HG02678 (cell line): ENCODE data around the gene PALM3.

ENCODE experiments used
- ATAC-seq: cut with Tn5 transposase; IDR thresholded peaks from one replicate; pipeline ENCODE4 v1.9.1; 2021; ENCODE audit warnings: mild to moderate bottlenecking, moderate library complexity; ENCODE audit not compliant: unreplicated experiment

Gene PALM3

DNA sequence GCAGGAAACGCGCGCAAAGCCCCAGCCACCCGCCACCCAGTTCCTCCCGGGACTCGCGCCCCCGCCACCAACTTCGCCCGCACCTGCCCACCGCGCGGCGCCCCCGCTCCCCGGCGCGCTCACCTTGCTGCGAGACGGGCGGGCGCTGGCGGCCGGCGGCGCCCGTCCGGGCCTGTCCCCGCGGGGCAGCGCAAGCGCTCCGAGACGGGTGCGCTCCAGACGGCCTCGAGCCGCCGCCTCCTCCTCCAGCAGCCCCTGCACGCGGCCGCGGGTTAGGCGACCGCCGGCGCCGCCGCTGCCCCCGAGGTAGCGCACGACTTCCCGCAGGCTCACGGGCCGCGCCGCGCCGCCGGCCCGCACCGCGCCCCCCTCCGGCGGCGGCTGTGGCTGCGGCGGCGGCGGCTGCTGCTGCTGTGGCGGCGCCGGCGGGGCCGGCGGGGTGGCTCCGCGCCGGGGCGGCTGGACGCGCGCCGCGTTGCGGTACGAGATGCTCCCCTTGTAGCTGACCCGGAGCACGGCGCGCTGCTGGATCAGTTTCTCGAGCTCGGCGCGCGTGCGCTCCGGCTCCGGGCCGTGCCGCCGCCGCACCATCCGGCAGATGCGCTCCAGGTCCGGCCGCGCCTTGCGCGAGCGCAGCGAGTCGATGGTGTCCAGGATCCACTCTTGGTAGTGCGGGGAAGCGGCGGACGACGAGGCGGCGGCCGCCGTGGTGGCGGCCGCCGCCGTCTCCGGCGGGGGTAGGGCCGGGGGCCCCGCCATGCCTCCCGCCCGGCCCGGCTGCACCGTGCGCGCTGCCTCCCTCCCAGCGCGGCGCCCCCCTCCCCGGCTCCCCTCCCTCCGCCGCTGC is 28.0 kb upstream of the PALM3 start:
- peak; percentile 27 for ATAC-seq

DNA sequence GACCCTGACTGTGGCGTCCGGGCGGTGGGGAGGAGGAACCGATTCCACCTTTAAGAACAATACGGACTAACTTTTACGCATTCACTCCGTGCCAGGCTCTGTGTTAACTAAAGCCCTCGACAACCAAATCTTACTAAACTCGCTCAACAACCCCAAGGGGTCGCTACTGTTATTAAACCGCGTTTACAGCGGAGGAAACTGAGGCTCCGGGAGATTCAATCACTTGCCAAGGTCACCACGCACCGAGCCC is 27.5 kb upstream of the PALM3 start:
- ATAC-seq, result no peak

DNA sequence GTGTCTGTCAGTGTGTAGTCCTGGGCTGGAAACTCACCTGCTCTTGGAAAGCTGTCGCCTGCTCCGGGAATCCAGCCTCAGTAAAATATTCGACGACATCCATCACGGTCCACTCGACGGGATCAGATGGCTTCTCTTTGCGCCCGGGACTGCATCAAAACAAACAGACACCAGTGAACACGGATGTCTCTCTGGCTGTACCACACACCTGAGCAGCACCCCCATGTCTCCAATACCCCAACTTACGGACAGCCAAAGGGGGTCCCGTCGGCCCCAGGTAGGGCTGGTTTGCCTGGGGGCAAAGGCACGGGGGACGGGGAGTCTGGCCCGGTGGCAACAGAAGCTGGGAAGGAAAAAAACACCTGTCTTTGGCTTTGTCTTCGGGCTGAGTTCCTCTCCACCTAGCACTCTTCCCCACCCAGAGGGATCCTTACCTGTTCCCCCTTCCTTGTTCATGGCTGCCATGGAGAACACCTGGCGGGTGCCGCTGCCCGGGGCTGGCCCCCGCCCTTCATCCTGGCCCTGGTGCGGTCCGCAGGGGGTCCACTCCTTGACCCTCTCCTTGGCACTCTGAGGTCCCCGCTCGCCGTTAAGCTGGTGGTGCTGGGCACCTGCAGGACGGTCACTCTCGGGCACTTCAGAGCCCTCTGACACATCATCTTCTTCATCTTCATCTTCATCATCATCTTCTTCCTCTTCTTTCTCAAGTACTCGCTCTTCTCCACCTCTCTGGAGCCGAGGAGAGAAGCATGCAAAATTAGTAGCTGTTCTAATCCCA is 26.9 kb upstream of the PALM3 start:
- ATAC-seq, result no peak

DNA sequence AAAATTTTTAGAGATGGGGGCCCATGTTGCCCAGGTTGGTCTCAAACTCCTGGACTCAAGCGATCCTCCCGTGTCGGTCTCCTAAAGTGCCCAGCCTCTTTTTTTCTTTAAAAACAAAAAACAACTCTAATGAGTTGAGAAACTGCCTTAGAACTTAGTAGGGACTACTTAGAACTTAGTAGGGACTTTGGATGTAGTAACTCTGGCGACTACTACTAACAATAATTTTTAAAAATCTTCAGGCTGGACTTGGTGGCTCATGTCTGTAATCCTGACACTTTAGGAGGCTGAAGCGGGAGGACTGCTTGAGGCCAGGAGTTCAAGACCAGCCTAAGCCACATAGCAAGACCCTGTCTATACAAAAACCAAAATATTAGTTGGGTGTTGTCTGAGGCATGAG is 24.2 kb upstream of the PALM3 start:
- ATAC-seq, result no peak

GRCh38 chr19:14085309-14085995 is 23.6 kb upstream of the PALM3 start, which contains the start of gene C19orf67:
Gene C19orf67, minus strand, starts transcription at chr19:14085783. Its CDS starts 156 bp downstream, at chr19:14085627.
- no peak for ATAC-seq

DNA sequence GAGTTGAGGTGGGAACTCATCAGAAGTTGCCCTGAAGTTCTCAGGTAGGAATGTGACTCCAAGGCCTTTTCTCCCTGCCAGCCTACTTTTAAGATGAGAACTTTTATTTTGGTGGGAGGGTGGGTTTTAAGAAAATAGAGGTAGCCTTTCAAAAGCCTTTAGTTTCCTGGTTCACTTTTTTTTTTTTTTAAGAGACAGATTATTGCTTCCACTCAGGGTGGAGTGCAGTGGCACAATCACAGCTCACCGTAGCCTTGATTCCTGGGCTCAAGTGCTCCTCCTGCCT is 20.7 kb upstream of the PALM3 start:
- no peak for ATAC-seq

DNA sequence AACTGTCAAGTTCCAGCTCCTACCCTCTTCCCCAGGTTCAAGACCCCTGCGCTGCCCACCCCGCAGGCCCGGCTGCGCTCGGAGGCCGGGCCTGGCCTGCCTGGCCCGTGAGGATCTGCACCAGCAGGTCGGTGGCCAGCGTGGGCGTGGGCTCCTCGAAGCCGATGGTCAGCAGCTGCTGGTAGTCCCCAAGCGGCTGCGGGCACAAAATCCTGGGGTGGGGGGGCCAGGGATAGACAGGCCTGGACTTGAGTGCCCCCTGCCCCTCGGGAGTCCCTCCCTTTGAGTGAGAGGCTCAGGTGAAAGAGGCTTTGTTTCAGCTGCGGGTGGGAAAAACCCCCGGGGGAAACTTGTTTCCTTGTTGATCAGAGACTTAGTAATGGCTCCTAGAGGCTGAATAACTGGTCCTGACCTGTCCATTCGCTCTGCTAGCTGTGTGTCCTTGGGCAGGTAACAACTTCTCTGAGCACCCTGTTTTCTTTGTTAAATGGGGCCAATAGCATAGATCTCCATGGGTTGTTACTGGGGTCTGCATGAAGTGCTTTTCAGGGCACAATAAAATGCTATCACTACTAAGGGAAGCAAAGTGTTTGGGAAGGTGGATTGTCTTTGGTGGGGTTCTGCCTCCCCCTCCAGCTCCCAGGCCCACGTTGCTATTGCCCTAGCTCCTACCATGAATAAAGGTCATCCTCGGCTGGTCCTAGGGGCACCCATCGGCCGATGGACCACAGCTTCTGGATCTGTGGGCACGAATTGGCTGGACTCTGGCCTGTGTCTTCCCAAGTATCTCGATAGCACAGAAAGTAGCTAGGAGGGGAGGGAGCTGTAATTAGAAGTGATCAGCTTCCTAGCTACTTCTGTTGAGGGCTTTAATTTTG is 20.2 kb upstream of the PALM3 start:
- ATAC-seq, result peak; percentile 2

- peak; percentile 85 for ATAC-seq
These were observed 19.3 kb upstream of the PALM3 start for GRCh38 chr19:14080887-14081796.

DNA sequence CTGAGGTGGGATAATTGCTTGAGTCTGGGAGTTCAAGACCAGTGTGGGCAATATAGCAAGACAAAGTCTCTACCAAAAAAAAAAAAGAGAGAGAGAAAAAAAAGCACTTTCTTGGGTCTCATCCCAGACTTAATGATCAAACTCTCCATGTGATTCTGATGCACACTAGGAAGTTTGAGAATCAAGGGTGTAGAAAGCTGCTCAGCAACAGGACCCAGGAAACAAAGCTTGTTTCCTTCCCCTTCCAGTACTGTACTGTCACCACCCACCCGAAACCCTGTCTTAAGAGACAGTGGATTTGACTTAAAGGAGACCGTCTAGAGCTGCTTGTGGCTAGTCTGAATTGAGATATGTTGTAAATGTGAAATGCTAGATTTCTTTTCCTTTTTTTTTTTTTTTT is 16.5 kb upstream of the PALM3 start:
- no peak for ATAC-seq

DNA sequence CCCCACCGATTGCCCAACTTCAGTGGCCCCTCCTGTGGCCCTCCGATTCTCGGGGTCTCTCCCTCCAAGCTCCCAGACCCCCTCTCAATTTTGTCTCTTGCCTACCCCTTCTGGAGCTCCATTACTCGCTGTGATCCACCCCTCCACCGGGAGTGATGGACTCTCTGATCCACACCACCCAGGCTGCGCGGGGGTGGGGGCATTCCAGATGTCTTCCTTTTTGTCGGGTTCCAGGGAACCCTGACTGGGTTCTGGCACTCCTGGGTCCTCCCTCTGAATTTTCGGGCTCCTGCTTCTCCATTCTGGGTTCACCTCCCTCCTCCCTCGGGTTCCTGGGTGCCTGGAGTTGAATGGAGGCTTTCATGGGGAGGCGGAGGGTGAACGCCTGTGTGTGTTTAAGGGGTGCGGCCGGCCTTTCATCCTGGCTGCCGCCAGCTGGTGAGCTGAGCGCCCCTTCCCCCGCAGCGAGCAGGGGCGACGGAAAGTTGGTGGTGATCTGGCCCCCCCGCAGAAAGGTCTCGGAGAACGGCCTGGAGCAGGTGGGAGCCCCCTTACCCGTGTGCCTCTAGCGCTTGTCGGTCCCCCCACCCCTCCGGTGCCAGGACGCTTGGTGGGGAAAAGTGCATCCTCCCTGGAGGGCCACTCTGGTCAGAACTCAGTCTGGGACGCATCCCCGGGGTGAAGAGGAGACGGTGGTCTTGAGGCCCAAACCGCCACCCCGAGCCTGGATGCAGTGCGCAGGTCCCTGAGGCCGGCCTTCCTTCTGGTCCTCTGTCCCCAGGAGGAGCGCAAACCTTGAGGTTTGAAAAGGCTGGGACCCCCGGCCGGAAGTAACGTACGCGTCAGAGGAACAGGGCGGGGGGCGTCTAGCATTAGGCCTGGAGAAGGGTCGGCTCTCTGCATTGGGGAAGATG is 12.3 kb upstream of the PALM3 start:
- ATAC-seq, result no peak

DNA sequence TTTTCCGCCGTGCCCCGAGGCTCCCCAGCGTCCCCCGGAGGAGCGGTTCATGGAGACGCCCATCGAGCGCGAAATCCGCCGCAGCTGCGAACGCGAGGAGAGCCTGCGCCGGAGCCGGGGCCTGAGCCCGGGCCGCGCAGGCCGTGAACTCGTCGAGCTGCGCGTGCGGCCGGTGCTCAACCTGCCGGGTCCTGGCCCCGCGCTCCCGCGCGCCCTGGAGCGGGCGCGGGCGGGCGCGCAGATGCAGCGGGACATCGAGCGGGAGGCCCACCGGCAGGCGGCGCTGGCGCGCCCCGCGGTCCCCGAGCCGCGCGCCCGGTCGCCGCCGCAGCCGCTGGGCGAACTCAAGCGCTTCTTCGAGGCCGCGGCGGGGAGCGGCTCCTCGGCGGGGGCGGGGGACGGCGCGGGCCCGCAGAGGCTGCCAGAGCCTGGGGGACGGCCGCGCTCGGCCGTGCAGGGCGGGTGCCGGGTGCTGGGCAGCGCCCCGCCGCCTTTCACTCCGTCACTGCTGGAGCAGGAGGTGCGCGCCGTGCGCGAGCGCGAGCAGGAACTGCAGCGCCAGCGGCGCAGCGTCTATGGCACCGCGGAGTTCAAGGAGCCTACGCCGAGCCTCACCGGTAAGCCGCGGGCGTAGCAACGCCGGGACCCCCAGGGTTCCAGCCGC is 11.5 kb upstream of the PALM3 start:
- ATAC-seq, result peak; percentile 58

DNA sequence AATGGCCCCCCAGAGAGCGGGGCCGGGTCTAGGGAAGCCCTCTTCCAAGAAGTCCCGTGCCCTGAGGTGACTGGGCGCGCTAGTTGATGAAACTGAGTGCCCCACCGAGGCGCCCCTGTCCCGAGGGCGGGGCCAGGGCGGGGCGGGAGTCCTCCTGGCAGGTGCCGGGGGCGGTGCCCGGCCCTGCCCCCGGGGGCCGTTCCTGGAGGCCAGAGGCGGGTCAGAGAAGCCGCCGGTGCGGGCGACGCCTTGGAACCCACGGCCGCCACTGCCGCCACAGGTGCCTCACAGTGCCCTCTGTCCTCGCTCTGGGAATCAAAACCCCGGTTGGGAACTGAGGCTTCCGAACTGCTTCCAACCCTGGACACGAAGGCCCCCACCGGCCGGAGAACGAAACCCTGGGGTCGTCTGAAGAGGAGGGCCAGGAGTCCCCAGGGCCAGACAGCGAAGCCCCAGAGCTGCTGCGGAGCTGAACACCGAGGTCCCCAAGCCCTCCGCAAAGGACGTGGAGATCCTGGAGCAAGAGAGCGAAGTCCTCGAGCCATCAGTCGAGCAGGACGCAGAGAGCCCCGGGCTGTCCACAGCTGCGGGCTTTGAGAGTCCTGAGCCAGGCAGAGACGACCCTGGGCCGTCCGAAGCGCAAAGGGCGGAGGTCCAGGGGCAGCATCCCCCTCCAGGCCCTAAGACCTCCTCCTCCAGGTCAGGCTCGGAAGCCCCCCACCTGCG is 10.8 kb upstream of the PALM3 start, which contains the start of gene MISP3:
MISP3 (plus strand) TSS at position 252 of the 726 bp plus-strand sequence. CDS start 524 bp downstream, outside the sequence.
- ATAC-seq, result peak; percentile 12

DNA sequence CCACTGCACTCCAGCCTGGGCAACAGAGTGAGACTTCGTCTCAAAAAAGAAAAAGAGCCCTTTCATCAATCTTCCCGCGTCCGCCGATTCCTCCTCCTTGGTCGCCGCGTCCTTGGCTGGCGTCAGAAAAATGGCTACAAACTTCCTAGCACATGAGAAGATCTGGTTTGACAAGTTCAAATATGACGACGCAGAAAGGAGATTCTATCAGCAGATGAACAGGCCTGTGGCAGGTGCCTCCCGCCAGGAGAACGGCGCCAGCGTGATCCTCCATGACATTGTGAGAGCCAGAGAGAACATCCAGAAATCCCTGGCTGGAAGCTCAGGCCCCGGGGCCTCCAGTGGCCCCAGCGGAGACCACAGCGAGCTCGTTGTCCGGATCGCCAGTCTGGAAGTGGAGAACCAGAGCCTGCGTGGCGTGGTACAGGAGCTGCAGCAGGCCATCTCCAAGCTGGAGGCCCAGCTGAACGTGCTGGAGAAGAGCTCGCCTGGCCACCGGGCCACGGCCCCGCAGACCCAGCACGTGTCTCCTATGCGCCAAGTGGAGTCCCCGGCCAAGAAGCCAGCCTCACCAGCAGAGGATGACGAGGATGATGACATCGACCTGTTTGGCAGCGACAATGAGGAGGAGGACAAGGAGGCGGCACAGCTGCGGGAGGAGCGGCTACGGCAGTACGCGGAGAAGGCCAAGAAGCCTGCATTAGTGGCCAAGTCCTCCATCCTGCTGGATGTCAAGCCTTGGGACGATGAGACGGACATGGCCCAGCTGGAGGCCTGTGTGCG is 8.6 kb upstream of the PALM3 start:
- ATAC-seq, result no peak

- ATAC-seq, result no peak
These were observed 4.3 kb upstream of the PALM3 start for GRCh38 chr19:14066134-14066533.

DNA sequence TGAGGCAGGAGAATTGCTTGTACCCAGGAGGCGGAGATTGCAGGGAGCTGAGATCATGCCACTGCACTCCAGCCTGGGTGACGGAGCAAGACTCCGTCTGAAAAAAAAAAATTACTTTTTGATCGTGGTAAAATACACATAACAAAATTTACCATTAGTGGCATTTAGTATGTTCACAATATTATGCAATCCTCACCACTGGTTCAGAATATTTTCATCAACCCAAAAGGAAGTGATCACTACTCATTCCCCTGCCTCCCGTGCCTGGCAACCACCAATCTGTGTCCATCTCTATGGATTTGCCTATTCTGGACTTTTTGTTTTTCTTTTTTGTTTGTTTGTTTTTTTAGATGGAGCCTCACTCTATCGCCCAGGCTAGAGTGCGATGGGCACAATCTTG is 1.2 kb upstream of the PALM3 start:
- ATAC-seq, result no peak

- ATAC-seq, result no peak
These were observed 631 bp upstream of the PALM3 start for GRCh38 chr19:14062558-14062855.
